Glutamatergic neuron (in vitro differentiated cells): ENCODE results near the gene GEMIN8. TPM values are rescaled to one million over a fixed set of nuclear protein-coding genes. Genes with fewer than 3 reads are reported as not detected.

Source experiments
- DNase-seq: peaks from one replicate; pipeline ENCODE4 v3.0.0; 2022
- H3K27ac Mint-ChIP-seq: one replicate; pipeline ENCODE4 v1.8.0; 2020; ENCODE audit warnings: mild to moderate bottlenecking, mixed read lengths, inconsistent platforms; ENCODE audit not compliant: unreplicated experiment
- H3K27me3 Mint-ChIP-seq: one replicate; pipeline ENCODE4 v1.8.0; 2020; ENCODE audit warnings: mild to moderate bottlenecking, moderate library complexity, mixed read lengths, inconsistent platforms; ENCODE audit not compliant: unreplicated experiment
- H3K36me3 Mint-ChIP-seq: one replicate; pipeline ENCODE4 v1.8.0; 2020; ENCODE audit warnings: mild to moderate bottlenecking, mixed read lengths, inconsistent platforms; ENCODE audit not compliant: unreplicated experiment
- H3K4me1 Mint-ChIP-seq: one replicate; pipeline ENCODE4 v1.8.0; 2020; ENCODE audit warnings: mild to moderate bottlenecking, low read depth, mixed read lengths, inconsistent platforms; ENCODE audit not compliant: unreplicated experiment
- H3K4me3 Mint-ChIP-seq: one replicate; pipeline ENCODE4 v1.8.0; 2020; ENCODE audit warnings: mild to moderate bottlenecking, mixed read lengths, inconsistent platforms; ENCODE audit not compliant: unreplicated experiment
- H3K9me3 Mint-ChIP-seq: one replicate; pipeline ENCODE4 v1.8.0; 2020; ENCODE audit warnings: mild to moderate bottlenecking, moderate library complexity, mixed read lengths, inconsistent platforms; ENCODE audit not compliant: unreplicated experiment
- total RNA-seq: library from RNA; stranded (reverse); fragmentation: NEBNext Ultra II Directional; extraction: Animal tissue kit (Norgen Biotek cat#: 25700); gene quantifications from one replicate; pipeline ENCODE4 v1.2.1, GENCODE V29; 2021; ENCODE audit not compliant: unreplicated experiment
- TF ChIP-seq, protein P1 (sequence below): fragments of 200-600 bp; sonication (generic); IDR thresholded peaks from one replicate; pipeline ENCODE4 v1.5.0; 2021; ENCODE audit not compliant: partially characterized antibody, unreplicated experiment

GEMIN8 gene
- total RNA-seq, 1 donor from 2014 or later = 8.2 TPM

DNA sequence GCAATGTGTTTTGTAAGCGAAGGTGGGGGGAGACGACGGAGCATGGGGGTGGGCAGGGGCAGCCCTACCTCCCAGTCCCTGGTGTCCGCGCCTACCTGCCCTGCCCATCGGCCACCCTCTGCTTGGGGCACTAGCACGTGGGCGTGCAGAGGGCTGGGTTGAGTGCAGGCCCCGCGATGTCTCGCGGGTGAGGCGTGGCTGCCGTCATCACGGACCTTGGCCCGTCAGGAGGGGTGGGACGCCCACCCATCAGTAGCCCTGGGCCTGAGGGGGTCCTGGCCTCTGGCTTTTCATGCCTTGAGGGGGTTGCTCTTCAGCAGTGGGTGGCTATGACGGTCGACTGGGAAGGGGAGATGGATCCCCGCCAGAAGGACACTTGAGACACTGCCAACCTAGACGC is 36.1 kb upstream of the GEMIN8 start:
- no peaks in the 10 kb centered on the region for H3K9me3 Mint-ChIP-seq

DNA sequence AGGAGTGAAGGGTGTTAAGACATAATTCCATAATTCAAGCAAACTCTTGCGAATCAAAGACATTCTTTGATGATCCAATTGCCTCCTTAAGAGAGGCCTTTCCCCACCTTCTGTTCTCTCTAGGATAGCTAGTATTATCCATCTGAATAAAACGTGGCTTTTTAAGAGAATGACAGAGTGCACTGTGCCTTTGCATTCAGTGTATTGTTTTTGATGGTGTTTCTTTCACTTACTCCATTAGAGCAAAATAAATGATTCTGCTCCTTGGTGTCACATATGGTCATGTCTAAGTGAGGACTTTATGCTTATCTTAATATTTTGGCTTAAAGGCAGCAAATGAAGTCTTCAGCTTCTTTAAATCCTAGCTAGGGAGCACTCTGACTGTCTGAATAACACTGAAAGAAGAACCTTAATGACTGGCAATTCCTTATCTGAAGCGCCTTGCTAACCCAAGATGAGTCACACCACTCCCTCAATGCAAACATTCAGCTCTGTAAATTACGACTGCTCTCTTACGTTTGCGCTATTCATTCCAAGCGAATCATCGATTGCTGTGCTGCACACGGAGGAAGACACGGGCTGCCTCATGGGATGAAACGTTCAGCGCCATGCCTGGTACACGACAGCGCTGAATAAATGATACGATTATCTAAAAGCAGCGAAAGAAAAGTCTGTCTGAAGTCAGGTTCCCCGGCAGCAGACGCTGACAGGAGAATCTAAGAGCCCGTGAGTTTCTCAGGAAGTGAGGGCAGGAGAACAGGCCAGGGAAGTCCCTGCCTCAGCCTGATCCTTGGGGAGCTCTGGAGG is 35.1 kb upstream of the GEMIN8 start:
- DNase-seq = no peak
- TF ChIP-seq, protein P1, sequence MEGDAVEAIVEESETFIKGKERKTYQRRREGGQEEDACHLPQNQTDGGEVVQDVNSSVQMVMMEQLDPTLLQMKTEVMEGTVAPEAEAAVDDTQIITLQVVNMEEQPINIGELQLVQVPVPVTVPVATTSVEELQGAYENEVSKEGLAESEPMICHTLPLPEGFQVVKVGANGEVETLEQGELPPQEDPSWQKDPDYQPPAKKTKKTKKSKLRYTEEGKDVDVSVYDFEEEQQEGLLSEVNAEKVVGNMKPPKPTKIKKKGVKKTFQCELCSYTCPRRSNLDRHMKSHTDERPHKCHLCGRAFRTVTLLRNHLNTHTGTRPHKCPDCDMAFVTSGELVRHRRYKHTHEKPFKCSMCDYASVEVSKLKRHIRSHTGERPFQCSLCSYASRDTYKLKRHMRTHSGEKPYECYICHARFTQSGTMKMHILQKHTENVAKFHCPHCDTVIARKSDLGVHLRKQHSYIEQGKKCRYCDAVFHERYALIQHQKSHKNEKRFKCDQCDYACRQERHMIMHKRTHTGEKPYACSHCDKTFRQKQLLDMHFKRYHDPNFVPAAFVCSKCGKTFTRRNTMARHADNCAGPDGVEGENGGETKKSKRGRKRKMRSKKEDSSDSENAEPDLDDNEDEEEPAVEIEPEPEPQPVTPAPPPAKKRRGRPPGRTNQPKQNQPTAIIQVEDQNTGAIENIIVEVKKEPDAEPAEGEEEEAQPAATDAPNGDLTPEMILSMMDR = no peak
- no peak overlapping the region for H3K27ac Mint-ChIP-seq
- no peaks in the 10 kb centered on the region for H3K36me3 Mint-ChIP-seq
- H3K27me3 Mint-ChIP-seq = no peaks in the 10 kb centered on the region
- no peak overlapping the region for H3K4me3 Mint-ChIP-seq
- H3K4me1 Mint-ChIP-seq = no peaks in the 10 kb centered on the region
- H3K9me3 Mint-ChIP-seq = no peaks in the 10 kb centered on the region

More for the DNA sequence above, 36.1 kb upstream of the GEMIN8 start:
- H3K36me3 Mint-ChIP-seq = no peaks in the 10 kb centered on the region
- H3K27me3 Mint-ChIP-seq = no peaks in the 10 kb centered on the region
- H3K27ac Mint-ChIP-seq = no peak overlapping the region
- H3K4me3 Mint-ChIP-seq = no peak overlapping the region
- no peak for DNase-seq
- no peaks in the 10 kb centered on the region for H3K4me1 Mint-ChIP-seq
- TF ChIP-seq, protein P1 = no peak

DNA sequence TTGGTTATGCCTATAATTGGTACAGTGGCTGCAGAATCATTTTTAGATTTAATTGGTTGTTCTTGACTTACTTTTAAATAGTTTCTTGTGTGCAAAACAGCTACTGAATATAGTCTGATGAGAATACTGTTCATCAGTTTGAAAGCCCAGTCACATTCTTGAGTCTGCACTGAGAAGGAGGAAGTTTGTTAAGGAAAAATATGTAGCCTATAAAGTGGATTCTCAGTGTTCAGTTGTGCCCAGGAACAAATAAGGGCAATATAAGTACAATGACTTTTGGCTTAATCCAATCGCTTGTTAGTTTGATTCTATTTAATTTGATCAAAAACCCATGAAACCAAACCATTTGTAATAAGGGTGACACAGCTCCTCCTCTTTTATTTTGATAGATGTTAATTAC is 32.8 kb upstream of the GEMIN8 start:
- TF ChIP-seq, protein P1 = no peak
- no peak overlapping the region for H3K27ac Mint-ChIP-seq
- H3K27me3 Mint-ChIP-seq = peaks cover 2% of the 10 kb centered on the region
- H3K4me1 Mint-ChIP-seq = peaks cover 7% of the 10 kb centered on the region
- no peak overlapping the region for H3K4me3 Mint-ChIP-seq
- peaks cover 2% of the 10 kb centered on the region for H3K9me3 Mint-ChIP-seq
- DNase-seq = no peak
- no peaks in the 10 kb centered on the region for H3K36me3 Mint-ChIP-seq

DNA sequence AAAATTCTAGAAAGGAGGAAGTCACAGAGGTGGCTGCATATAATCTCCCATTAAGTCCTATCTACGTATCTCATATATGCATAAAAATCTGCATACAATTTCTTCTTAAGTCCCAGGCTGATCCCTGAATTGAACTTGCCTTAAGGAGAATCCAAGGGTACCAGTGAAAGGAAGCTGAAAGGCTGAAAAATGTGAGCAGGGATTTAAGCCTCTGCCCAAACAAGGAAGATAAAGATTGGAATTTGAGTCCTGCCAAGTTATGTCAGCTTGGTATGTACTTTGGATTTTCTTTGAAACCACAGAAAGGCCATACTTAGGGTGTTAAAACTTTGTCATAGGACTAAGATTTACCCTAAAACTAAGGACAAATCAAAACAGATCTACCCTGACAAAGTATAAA is 26.5 kb upstream of the GEMIN8 start:
- no peak for DNase-seq
- Mint-ChIP-seq H3K9me3 (peaks cover 6% of the 10 kb centered on the region), H3K27ac (no peak overlapping the region), H3K4me1 (peaks cover 14% of the 10 kb centered on the region), H3K27me3 (peaks cover 5% of the 10 kb centered on the region), H3K4me3 (no peak overlapping the region), H3K36me3 (peaks cover 6% of the 10 kb centered on the region)
- TF ChIP-seq, protein P1 = no peak

DNA sequence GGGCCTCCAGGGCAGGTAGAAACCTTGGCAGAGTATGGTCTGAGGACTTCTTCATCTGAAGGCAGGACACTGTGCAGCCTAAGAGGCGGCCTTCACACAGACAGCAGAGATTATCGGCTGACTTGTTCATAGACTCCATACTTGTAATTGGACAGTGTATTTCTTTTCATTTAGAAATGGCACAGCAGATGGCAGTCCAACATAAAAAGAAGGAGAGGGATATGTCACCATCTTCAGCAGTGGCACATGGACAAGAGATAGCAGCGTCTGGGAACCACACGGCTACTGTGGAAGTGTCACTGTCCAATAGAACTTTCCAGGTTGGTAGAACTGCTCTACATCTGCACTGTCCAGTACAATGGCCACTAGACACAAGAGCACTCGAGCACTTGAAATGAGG is 21.7 kb upstream of the GEMIN8 start:
- Mint-ChIP-seq H3K9me3 (no peaks in the 10 kb centered on the region), H3K4me3 (no peak overlapping the region), H3K4me1 (peaks cover 2% of the 10 kb centered on the region), H3K36me3 (no peaks in the 10 kb centered on the region), H3K27ac (no peak overlapping the region), H3K27me3 (peaks cover 1% of the 10 kb centered on the region)
- TF ChIP-seq, protein P1 = no peak
- DNase-seq = no peak
